Ramos (cell line): Measurements from ENCODE around the gene OLAH.
"Not testable (repeated sequence)": the region's sequence is repeated elsewhere in the genome, so short reads cannot be mapped to it uniquely, and the experiment has no call there.

ENCODE experiments used
- in situ Hi-C: fragments of 300-500 bp; cut with MboI; formaldehyde crosslinking; loops from one replicate; pipeline ENCODE4 v1.14.3; 2022; ENCODE audit warnings: low sequenced_read_pairs; ENCODE audit not compliant: unreplicated experiment

Gene OLAH

DNA sequence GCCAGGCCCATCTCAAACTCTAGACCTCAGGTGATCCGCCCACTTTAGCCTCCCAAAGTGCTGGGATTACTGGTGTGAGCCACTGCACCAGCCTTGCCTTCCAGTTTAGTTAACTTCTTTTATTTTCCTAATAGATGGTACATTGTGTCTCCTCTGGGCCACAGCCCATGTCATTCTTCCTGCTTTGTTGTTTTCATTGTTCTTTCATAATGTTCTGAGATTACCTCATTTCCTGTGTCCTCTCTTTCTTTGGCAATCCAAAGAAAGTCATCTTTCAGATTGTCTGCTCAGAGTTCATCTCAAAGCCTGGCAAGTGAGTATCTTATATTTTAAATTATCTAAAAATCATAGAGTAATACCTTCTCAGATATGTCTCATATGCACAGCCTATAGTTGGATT, at the start of gene OLAH:
TSS of gene OLAH (plus strand) at position 270 of the 400 bp plus-strand sequence. CDS start 3,346 bp downstream, outside the sequence.
- in situ Hi-C loops, result no loop called here

DNA sequence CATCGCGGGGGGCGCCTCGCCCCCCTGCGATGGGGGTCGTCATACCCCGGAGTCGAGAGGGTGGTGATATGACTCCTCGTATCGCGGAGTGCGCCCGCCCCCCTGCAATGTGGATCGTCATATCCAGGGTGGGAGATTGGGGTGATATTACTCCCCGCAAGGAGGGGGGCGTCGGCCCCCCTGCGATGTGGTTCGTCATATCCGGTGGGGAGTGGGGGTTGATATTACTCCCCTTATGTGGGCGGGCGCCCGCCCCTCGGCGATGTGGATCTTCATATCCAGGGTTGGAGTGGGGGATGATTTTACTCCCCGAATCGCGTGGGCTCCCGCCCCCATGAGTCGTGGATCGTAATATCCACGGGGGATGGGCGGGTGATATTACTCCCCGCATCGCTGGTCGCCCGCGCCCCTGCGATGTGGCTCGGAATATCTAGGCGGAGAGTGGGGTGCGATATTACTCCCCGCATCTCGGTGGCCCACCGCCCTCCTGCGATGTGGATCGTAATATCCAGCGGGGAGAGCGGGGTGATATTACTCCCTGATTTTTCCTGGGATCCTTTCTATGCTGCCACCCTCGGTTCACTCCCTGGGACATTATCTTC, 47.7 kb upstream of the OLAH start:
- in situ Hi-C loops, result loop anchor here (25.0 kb wide), 1 partner anchor 784 kb away; no protein-coding TSS in a partner anchor

DNA sequence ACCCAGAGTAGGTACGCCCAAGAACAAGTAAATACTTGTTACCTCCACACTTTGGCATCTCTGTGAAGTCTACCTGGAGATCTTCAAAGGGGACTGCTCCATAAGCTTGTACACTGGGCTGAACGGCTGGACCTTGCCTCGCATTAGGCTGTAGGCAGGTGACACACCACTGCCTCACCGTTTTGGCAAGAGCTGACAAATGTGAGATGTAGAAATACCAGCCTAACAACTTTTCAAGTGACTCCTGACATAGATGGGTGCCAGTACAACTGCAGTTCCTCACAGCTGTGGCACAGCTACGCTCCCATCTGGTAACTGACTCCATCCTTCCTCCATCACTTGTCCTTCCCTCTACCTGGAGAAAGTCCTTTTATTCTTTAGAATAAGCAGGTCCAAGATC, 30.2 kb upstream of the OLAH start:
- in situ Hi-C loops, result not testable (repeated sequence)

DNA sequence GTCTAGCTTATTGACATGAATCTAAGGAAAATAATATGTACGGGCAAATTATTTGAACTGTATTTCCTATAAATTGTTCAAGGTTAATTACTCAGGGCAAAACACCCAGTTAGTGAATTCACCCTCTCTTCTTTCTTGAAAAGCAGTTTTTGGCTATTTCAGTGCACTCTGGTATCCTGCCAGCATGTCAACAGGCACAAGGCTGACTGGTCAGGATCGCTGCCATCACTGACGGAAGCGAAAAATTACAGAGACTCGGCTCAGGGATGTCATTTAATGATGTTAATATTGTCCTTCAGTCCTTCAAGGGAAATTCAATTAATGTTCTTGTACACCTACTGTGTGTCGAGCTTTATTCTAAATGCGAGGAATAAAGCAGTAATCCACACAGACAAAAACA, 28.3 kb upstream of the OLAH start:
- in situ Hi-C loops, result no loop called here

DNA sequence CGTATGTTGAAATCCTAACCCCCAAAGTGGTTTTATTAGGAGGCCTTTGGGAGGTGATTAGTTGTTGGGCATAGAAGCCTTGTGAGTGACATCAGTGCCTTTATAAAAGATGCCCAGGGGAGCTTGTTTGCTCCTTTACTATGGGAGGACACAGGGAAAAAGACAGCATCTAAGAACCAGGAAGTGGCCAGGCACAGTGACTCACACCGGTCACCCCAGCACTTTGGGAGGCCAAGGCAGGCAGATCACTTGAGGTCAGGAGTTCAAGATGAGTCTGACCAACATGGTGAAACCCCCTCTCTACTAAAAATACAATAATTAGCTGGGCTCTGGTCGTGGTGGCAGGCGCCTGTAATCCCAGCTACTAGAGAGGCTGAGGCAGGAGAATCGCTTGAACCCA, 22.8 kb upstream of the OLAH start:
- in situ Hi-C loops, result not testable (repeated sequence)

DNA sequence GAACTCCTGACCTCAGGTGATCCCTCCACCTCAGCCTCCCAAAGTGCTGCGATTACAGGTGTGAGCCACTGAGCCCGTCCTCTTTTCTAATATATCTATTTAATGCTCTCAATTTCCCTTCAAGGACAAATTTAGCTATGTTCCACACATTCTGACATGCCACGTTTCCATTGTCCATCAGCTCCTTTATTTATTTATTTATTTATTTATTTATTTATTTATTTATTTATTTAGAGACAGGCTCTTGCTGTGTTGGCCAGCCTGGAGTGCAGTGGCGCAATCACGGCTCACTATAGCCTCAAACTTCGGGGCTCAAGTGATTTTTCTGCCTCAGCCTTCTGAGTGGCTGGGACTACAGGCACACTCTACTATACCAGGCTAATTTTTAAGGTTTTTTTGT, 20.7 kb upstream of the OLAH start:
- in situ Hi-C loops, result not testable (repeated sequence)

DNA sequence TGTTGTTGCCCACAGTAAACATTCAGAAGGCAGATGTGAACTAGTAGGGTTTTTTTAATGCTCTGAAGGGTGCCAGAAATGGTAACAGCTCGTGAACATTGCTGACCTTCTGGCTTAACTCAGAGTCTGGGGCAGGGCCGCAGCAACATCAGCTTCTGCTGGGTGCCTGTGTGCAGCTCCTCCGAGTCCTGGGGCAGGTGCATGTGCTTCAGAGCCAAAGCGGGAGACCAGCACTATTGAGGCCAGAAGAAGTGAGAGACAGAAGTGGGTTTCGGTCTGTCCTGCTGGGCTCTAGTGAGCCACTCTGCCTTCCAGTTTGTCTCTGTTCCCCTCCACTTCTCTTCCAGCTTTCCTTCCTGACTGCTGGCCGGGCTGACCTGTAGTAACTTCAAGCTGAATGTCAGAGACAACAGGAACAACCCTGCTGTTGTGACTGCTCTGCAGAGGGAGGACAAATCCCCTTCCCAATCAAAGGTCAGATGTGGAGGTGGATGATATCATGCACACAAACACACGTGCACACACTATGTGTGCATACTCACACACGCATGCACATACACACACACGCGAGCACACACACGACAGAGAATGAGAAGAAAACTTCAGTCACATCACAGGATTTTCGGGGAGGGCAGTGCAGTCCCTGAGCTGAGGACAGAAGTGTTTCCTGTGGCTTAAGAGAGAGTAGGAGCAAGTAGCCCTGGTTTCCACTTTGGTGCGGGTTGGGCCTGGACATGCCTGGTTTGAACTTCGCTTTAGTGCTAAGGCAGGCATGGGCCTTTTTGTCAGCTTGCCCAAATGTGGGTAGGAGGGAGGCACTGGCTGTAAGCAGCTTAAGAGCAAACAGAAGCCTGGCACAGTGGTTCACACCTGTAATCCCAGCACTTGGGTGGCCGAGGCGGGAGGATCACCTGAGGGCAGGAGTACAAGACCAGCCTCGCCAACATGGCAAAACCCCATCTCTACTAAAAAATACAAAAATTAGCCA, 19.4 kb upstream of the OLAH start:
- in situ Hi-C loops, result not testable (repeated sequence)

DNA sequence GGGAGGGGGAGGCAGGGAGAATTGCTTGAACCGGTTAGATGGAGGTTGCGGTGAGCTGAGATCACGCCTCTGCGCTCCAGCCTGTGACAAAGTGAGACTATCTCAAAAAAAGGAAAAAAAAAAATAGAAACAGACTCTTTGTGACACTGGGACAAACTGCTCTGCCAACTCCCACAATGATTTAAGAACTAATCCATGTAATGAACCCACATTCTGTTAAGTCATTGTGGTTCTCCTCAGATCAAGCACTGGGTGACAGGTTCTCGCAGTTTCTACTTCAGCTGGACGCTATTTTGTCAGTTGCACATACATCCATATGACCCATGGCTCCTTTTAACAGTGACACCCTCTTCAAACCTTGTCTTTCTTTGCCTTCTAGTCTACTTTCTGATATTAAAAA, 18.7 kb upstream of the OLAH start:
- in situ Hi-C loops, result not testable (repeated sequence)

DNA sequence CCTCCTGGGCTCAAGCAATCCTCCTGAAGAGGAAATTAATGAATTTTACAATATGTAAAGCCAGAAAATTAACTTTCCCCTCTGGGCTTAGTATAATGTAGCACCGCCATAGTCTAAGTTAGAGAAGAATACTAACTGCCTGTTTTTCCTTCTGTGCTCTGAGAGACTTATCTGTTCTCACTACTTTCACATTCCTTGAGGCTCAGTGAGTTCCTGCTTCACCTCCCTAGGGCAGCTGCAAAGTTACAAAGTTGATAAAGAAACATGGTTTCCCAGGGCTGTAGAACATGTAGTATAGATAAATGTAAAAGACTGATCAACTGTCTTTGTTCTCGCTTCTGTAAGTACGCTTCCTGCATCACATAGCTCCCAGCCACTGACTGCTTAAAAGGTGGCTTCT, 16.0 kb upstream of the OLAH start:
- in situ Hi-C loops, result no loop called here

DNA sequence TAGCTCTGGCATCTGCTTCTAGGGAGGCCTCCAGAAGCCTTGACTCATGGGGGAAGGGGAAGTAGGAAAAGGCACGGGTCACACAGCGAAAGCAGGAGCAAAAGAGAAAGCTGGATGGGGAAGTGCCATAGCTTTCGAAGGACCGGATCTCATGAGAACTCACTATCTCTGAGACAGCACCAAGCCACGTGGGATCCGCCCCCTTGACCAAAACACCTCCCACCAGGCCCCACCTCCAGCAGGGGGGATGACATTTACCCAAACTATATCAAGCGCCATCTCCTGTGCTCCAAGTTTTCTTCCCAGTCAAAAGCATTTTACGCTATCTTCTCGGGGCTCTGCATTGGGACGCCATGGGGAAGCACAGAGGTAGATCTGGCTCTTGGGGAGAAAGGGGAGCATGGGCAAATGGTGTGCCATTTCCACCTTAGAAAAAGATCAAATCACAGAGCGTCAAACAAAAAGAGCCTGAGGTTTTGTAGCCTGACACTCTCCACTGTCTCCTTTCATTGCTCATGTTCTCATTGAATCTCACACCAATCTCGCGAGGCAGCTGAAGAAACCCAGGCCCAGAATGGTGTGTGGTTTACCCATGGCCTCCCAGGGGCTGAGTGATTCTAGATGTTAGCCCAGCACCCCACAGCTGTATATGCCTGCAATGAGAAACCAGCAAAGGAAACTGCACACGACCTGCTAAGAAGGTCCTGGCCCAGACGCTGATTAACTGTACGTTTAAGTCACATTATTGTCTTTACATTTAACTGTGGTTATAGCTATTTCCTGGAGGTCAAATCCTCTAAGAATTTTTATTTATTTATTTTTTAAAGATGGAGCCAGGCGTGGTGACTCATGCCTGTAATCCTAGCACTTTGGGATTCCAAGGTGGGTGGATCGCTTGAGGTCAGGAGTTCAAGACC, 8.1 kb upstream of the OLAH start:
- in situ Hi-C loops, result no loop called here

DNA sequence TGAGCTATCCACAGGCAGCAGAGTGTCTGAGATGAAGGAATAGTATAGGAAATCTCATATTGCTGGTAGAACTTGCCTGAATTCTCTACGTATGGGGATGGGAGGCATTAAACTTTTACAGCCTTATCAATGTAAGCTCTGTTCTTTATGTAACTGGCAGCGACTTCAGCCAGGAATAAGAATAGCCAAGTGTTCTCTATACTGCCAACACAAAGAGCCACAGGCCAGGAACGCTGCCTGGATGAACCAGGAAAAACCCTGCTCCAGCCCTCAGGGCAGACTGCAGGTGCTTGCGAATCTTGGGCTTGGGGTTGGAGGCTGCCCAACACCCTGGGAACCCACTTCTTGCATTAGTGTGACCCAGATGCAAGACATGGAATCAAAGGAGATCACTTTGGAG, 6.1 kb upstream of the OLAH start:
- in situ Hi-C loops, result no loop called here

DNA sequence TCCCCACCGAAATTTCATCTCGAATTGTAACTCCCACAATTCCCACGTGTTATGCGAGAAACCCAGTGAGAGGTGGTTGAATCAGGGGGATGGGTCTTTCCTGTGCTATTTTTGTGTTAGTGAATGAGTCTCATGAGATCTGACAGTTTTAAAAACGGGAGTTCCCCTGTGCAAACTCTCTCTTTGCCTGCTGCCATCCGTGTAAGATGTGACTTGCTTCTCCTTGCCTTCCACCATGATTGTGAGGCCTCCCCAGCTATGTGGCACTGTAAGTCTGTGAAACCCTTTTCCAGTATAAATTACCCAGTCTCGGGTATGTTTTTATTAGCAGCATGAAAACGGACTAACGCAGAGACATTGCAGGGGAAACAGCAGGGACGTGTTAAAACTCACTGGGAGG, 5.3 kb upstream of the OLAH start:
- in situ Hi-C loops, result no loop called here

DNA sequence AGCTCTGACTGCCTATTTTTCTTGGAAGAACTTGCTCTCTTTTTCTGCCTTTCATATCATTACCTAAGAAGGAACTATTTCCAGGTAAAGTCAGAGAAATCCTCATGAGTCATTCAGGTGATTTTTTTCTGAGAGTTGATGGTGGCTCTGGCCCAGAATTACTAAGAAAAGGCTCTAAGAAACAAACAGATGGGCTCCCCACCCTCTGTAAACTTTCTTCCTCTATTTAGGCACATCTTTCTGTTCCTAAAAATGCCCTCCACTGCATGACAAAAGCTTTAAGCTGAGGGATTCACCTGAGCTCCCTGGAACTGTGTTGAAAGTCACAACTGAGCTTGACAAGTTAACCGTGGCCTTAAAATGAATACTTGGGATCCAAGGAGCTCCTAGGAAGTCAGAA, 1.6 kb downstream of the OLAH start:
- in situ Hi-C loops, result no loop called here

DNA sequence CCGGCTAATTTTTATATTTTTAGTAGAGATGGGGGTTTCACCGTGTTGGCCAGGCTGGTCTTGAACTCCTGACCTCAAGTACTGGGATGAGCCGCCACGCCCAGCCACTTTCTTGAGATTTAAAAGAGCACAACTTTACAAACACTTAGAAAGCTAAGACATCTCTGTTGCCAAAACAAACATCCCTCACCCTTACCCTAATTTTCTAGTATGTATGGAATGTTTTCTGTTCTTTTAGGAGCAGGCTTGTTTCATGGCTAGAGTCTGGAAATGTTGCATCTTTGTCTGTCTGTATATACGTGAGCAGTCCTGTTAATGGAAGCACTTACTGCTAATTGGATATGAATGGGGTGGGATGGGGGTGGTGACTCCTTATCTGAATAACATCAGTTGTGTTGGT, 2.9 kb downstream of the OLAH start:
- in situ Hi-C loops, result no loop called here

DNA sequence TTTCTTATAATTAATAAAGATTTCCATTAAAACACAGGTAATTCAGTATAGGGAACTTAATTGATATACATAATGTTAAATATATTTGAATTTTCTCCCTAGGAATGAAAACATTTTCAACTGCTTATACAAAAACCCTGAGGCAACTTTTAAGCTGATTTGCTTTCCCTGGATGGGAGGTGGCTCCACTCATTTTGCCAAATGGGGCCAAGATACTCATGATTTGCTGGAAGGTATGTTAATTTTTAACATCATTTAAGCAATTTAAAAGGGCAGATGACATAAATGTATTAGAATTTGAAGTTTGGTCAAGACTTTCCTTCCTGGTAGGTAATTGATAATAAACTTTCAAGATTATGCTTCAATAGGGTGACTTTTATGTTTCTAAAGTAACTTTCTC, 5.8 kb downstream of the OLAH start:
- in situ Hi-C loops, result no loop called here

DNA sequence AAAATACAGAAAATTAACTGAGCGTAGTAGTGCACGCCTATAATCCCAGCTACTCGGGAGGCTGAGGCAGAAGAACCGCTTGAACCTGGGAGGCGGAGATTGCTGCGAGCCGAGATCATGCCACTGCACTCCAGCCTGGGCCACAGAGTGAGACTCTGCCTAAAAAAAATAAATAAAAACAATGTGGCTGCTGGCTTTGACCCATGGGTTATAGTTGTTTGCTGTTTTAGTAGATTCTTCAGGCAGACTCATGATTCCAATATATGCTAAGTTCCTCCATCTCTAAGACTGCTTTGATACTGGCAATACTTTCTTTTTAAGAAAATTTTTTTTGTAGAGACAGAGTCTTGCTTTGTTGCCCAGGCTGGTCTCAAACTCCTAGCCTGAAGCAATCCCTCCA, 8.4 kb downstream of the OLAH start:
- in situ Hi-C loops, result no loop called here

DNA sequence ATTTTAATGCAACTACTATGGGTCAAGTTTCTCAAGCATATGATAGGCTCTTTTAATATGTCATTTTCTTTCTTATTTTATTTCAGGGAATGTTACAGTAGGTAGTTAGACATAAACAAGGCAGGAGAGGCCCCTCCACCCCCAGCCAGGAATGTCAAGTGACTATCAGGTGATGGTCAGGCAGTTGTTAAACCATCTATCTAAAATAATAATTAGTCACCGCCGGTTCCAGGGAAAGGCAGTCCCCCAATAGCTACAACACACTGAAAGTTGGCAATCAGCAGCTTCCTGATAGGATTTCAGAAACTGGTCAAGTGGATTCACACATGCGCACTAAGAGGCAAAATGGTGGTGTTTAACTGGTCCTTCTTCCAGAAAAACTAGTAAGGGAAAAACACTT, 9.3 kb downstream of the OLAH start:
- in situ Hi-C loops, result no loop called here

DNA sequence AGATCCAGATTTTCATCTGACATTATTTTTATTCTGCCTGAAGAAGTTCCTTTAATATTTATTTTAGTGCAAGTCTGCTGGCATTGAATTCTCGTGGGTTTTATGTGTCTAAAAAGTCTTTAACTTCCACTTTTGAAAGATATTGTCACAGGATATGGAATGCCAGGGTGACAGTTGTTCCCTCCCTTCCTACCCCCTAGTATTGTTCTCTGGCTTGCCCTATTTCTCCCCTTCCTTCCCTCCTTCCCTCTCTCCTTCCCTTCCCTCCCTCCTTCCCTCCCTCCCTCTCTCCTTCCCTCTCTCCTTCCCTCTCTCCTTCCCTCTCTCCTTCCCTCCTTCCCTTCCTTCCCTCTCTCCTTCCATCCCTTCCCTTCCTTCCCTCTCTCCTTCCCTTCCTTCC, 14.9 kb downstream of the OLAH start:
- in situ Hi-C loops, result no loop called here

DNA sequence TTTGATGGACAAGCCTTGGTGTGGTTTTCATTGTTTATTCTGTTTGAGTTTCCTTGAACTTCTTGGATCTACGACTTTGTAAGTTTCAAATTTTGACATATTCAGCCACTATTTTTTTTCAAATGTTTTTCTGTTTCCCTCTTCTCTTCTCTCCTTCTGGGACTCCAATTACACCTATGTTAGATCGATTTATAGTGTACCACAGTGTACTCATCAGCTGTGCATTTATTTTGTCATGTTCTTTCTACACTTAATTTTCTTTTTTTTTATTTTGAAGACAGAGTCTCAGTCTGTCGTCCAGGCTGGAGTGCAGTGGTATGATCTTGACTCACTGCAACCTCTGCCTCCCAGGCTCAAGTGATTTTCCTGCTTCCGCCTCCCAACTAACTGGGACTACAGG, 16.2 kb downstream of the OLAH start:
- in situ Hi-C loops, result no loop called here

DNA sequence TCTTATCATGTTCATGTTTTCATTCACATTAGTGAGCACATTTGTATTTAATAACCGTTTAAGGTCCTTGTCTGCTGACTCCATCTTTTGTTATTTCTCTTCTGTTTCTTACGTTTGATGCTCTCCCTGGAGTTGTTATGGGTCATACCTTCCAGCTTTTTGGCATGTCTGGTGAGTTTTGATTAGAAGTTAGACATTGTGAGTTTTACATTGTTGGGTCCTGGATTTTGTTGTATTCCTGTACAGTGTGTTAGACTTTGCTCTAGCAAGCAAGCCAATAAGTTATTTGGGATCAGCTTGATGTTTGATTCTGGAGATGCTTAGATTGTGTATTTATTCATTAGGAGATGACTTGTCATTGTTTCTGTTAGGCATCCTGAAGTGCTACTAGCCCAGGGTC, 16.9 kb downstream of the OLAH start:
- in situ Hi-C loops, result no loop called here

DNA sequence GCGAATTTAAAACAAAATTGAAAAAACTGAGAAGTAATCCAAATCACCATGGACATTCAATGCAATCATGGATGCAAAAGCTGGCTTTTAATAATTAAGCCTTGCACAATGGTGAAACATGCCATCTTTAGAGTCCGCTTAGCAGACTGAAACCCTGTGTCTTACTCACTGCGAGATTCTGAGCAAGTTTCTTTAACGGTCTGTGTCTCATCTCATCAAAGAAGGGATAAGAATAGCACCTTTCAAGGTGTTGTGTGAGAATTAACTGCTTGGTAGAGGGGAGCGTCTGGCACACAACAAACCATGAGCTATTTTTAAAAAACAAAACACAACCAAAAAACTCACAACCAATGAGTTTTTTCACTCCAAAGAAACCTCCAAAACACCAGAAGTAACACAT, 23.4 kb downstream of the OLAH start:
- in situ Hi-C loops, result no loop called here
